ENCODE results near the gene STXBP6. TPM values are rescaled to one million over a fixed set of nuclear protein-coding genes. Genes with fewer than 3 reads are reported as not detected.

The STXBP6 gene
- total RNA-seq, 1 experiment from 2014 or later: 12.3 TPM

DNA sequence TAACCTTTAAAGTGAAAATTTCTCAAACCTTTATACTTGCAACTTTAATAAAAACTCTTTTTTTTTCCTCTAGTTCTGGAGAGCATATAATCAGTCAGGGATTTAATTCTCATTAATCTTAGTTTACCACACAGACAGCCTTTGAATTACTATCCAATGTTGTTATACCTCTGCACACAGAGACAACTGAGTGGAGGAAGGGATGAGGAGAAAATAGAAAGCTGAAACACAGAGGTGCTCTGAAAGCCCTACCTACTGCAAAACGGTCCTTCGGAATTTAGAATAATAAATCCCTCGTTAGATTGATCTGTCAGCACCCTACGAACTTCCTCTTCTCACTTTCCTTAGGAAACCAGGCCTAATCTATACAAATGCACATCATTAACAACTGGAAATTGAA lies 122.1 kb downstream of the STXBP6 start:
- Histone ChIP-seq H3K4me1 (replicated peaks; ENCODE audit: insufficient read depth) (no peaks in the 10 kb centered on the region), H3K4me2 (no peak overlapping the region), H3K9me3 (ENCODE audit: insufficient read depth, low read depth) (no peaks in the 10 kb centered on the region), H3K79me2 (ENCODE audit: low read depth) (no peaks in the 10 kb centered on the region), H3K27ac (no peak overlapping the region), H4K20me1 (ENCODE audit: insufficient read depth) (no peaks in the 10 kb centered on the region), H3K27me3 (ENCODE audit: insufficient read depth, low read depth) (no peaks in the 10 kb centered on the region), H3F3A (ENCODE audit: insufficient read depth, low read depth) (no peaks in the 10 kb centered on the region), H3K4me3 (no peak overlapping the region), H3K36me3 (ENCODE audit: low read depth) (no peaks in the 10 kb centered on the region), H2AFZ (no peak overlapping the region), H3K9me2 (ENCODE audit: insufficient read depth) (no peaks in the 10 kb centered on the region)
- ChIA-PET CTCF (no interaction called here), POLR2A (ENCODE audit: unreplicated experiment) (no interaction called here)
- DNase-seq: no peak
- BruUV-seq (replicated peaks): no TSS peak
- TF ChIP-seq CTCF (conservative IDR thresholded peaks at IDR 0.05) (no peak), EZH2 (IDR thresholded peaks at IDR 0.05; ENCODE audit: low read depth) (no peak)
- intact Hi-C loops (cut with micrococcal nuclease; ENCODE audit: unreplicated experiment): no loop called here

GRCh38 chr14:24925771-24926374 lies 124.1 kb downstream of the STXBP6 start:
- Histone ChIP-seq H3F3A (ENCODE audit: insufficient read depth, low read depth) (no peaks in the 10 kb centered on the region), H3K9me3 (ENCODE audit: insufficient read depth, low read depth) (no peaks in the 10 kb centered on the region), H3K4me1 (replicated peaks; ENCODE audit: insufficient read depth) (no peaks in the 10 kb centered on the region), H4K20me1 (ENCODE audit: insufficient read depth) (no peaks in the 10 kb centered on the region), H3K27me3 (ENCODE audit: insufficient read depth, low read depth) (no peaks in the 10 kb centered on the region), H3K79me2 (ENCODE audit: low read depth) (no peaks in the 10 kb centered on the region), H3K4me3 (no peak overlapping the region), H3K9me2 (ENCODE audit: insufficient read depth) (no peaks in the 10 kb centered on the region), H3K27ac (no peak overlapping the region), H2AFZ (no peak overlapping the region), H3K4me2 (no peak overlapping the region), H3K36me3 (ENCODE audit: low read depth) (no peaks in the 10 kb centered on the region)
- TF ChIP-seq CTCF (conservative IDR thresholded peaks at IDR 0.05) (no peak), EZH2 (IDR thresholded peaks at IDR 0.05; ENCODE audit: low read depth) (no peak)
- CTCF ChIA-PET: no interaction called here
- BruUV-seq (replicated peaks): no TSS peak
- intact Hi-C loops (cut with micrococcal nuclease; ENCODE audit: unreplicated experiment): no loop called here
- POLR2A ChIA-PET (ENCODE audit: unreplicated experiment): no interaction called here
- DNase-seq: no peak

DNA sequence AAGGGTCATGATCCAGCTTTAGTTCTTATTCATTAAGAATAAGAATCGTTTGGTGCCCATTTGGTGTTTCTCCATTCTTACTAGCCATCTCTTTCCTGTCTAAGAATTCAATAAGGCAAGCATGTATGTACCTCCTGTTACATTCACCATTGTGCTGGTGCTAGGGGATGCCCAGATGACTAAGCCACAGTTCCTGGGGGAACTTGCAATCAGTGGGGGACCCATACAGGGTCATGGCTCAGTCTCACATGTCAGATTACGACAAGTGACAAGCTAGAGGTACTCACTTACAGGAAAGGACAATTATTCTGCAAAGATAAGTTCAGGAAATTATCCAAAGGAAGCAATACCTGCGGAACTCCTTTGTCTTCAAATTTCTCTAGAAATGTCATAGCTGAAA lies 125.4 kb downstream of the STXBP6 start:
- Histone ChIP-seq H4K20me1 (ENCODE audit: insufficient read depth) (no peaks in the 10 kb centered on the region), H3K27me3 (ENCODE audit: insufficient read depth, low read depth) (no peaks in the 10 kb centered on the region), H3K79me2 (ENCODE audit: low read depth) (no peaks in the 10 kb centered on the region), H3K36me3 (ENCODE audit: low read depth) (no peaks in the 10 kb centered on the region), H2AFZ (no peak overlapping the region), H3K4me1 (replicated peaks; ENCODE audit: insufficient read depth) (no peaks in the 10 kb centered on the region), H3F3A (ENCODE audit: insufficient read depth, low read depth) (no peaks in the 10 kb centered on the region), H3K27ac (no peak overlapping the region), H3K9me2 (ENCODE audit: insufficient read depth) (no peaks in the 10 kb centered on the region), H3K4me3 (no peak overlapping the region), H3K4me2 (no peak overlapping the region), H3K9me3 (ENCODE audit: insufficient read depth, low read depth) (no peaks in the 10 kb centered on the region)
- ChIA-PET POLR2A (ENCODE audit: unreplicated experiment) (no interaction called here), CTCF (no interaction called here)
- TF ChIP-seq CTCF (conservative IDR thresholded peaks at IDR 0.05) (no peak), EZH2 (IDR thresholded peaks at IDR 0.05; ENCODE audit: low read depth) (no peak)
- no peak for DNase-seq
- BruUV-seq (replicated peaks): no TSS peak
- intact Hi-C loops (cut with micrococcal nuclease; ENCODE audit: unreplicated experiment): no loop called here

Measured in PC-9 (cell line).